Tibial nerve (tissue), 4 donors: ENCODE measurements around the gene M1AP. TPM values are rescaled to one million over a fixed set of nuclear protein-coding genes. Genes with fewer than 3 reads are reported as not detected.
"Not testable (repeated sequence)": the region's sequence is repeated elsewhere in the genome, so short reads cannot be mapped to it uniquely, and the experiment has no call there.

Source experiments
- DNase-seq, 2 donors: peaks; one replicate each; pipeline ENCODE4 v3.0.0-alpha.2; 2019; ENCODE audit warnings: low spot score in 2 of 2
- H3K27ac ChIP-seq, 4 donors: fragments of 200-600 bp; sonication (generic) in 3 of 4; one replicate each; pipeline ENCODE4 v1.5.1; 2017 to 2019; ENCODE audit warnings: mild to moderate bottlenecking in 1 of 4
- H3K27me3 ChIP-seq, 2 donors: fragments of 200-600 bp; sonication (generic) in 1 of 2; one replicate each; pipeline versions ENCODE4 v1.5.1 to v1.6.0; 2017 to 2019
- H3K36me3 ChIP-seq, 3 donors: fragments of 200-600 bp; sonication (generic); one replicate each; pipeline ENCODE4 v1.5.1; 2018 to 2019
- H3K4me1 ChIP-seq, 4 donors: fragments of 200-600 bp; sonication (generic) in 3 of 4; one replicate each; pipeline ENCODE4 v1.5.1; 2017 to 2019
- H3K4me3 ChIP-seq, 4 donors: fragments of 200-600 bp; sonication (generic) in 3 of 4; one replicate each; pipeline ENCODE4 v1.5.1; 2017 to 2019; ENCODE audit warnings: mild to moderate bottlenecking in 1 of 4, moderate library complexity in 1 of 4
- H3K9me3 ChIP-seq, 4 donors: fragments of 200-600 bp; sonication (generic) in 3 of 4; one replicate each; pipeline ENCODE4 v1.5.1; 2017 to 2019
- EP300 ChIP-seq, 2 donors: sonication (generic); formaldehyde crosslinking; IDR thresholded peaks; one replicate each; pipeline ENCODE4 v1.6.1; 2017; ENCODE audit warnings: antibody characterized with exemption in 2 of 2, mild to moderate bottlenecking in 1 of 2
- POLR2A ChIP-seq, 2 donors: fragments of 450-650 bp; IDR thresholded peaks; one replicate each; pipeline ENCODE4 v1.6.1; 2017; ENCODE audit warnings: antibody characterized with exemption in 2 of 2, mild to moderate bottlenecking in 2 of 2, moderate library complexity in 2 of 2
- WGBS, 2 donors: methylation state at CpG; one replicate each; pipeline ENCODE4 v1.1.5; 2018; 5-methylcytosine and 5-hydroxymethylcytosine counted together
- total RNA-seq, 4 donors: library from RNA; depleted of rRNA; stranded (reverse); fragments of >200 nt; gene quantifications; one replicate each; pipeline ENCODE4 v1.1.0, GENCODE V29; 2016
- TF ChIP-seq, protein P1 (sequence below), 5 experiments: fragments of 200-600 bp in 3 of 5; fragments of 450-650 bp in 2 of 5; sonication (generic) in 3 of 5; IDR thresholded peaks; one replicate each; pipeline ENCODE4 v1.5.1; 2016 to 2019; ENCODE audit warnings: antibody characterized with exemption in 5 of 5, mild to moderate bottlenecking in 3 of 5, moderate library complexity in 2 of 5

The M1AP gene
- total RNA-seq, 4 donors from 2014 or later = 0.21 TPM; not detected in 3

DNA sequence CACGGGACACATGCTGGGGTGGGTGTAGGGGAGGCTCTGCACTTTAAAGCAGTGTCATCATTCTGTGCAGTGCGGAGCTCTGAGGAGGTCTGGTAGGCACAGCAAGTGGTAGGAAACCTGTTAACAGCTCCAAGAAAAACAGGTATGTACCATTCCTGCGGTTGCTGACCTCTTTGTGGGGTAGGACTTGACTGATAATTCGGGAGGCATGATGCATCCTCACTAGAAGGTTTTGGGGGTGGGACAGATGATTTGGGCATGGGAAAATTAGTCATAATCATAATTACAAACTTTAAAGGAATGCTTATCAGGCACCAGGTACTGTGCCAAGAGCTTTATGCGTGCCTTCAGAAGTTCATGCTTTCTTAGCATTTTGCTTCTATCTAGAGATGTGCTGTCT, 83.9 kb downstream of the M1AP start:
- WGBS, 2 donors = 78 to 82% methylated on average over 5 of the region's 5 CpGs
- no peaks in the 10 kb centered on the region for H3K36me3 ChIP-seq
- TF ChIP-seq POLR2A (IDR thresholded peaks at IDR 0.05) = no peak
- TF ChIP-seq EP300 (IDR thresholded peaks at IDR 0.05) = no peak
- TF ChIP-seq, protein P1, sequence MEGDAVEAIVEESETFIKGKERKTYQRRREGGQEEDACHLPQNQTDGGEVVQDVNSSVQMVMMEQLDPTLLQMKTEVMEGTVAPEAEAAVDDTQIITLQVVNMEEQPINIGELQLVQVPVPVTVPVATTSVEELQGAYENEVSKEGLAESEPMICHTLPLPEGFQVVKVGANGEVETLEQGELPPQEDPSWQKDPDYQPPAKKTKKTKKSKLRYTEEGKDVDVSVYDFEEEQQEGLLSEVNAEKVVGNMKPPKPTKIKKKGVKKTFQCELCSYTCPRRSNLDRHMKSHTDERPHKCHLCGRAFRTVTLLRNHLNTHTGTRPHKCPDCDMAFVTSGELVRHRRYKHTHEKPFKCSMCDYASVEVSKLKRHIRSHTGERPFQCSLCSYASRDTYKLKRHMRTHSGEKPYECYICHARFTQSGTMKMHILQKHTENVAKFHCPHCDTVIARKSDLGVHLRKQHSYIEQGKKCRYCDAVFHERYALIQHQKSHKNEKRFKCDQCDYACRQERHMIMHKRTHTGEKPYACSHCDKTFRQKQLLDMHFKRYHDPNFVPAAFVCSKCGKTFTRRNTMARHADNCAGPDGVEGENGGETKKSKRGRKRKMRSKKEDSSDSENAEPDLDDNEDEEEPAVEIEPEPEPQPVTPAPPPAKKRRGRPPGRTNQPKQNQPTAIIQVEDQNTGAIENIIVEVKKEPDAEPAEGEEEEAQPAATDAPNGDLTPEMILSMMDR (IDR thresholded peaks at IDR 0.05) = no peak

DNA sequence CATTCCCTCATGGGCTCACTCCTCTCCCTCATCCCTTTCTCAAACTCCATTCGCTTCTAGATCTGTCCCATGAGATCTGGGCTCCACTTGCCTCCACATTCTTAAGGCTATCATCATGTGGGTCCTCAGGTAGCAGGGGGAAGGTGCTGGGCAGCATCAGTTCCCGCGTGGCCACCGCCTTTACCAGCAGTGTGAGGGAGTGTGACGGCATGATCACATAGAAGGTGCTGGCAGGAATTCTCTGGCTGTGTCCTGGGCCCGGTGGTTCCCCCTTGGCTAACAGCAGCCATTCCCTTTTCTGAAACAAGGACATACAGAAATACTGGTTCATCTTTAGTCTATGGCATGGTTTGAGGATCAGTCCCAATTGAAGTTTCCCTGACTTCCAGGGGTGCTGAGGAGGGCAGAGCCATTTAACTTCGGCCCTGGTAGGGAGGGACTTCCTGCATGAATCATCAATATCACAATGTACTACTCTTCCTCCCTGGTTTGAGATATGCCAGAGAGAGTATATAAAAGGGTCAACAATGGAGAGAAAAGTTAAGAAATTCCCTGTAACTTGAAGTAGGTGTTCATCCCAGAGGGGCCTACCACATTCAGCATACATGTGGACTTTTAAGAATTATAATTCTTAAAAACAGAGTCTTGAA, 85.9 kb downstream of the M1AP start:
- no peak for DNase-seq
- no peaks in the 10 kb centered on the region for H3K36me3 ChIP-seq
- H3K9me3 ChIP-seq = no peaks in the 10 kb centered on the region
- no peaks in the 10 kb centered on the region for H3K27me3 ChIP-seq
- WGBS, 2 donors = 78 to 82% methylated on average over 7 of the region's 7 CpGs
- TF ChIP-seq EP300 (IDR thresholded peaks at IDR 0.05) = no peak
- TF ChIP-seq, protein P1 (IDR thresholded peaks at IDR 0.05) = no peak
- TF ChIP-seq POLR2A (IDR thresholded peaks at IDR 0.05) = no peak
- H3K4me1 ChIP-seq = peaks cover 0 to 5% (median 0%) of the 10 kb centered on the region in 4 donors
- H3K4me3 ChIP-seq = no peak overlapping the region
- no peak overlapping the region for H3K27ac ChIP-seq

More for the DNA sequence above, 83.9 kb downstream of the M1AP start:
- Histone ChIP-seq H3K4me1 (peaks cover 0 to 5% (median 0%) of the 10 kb centered on the region in 4 donors), H3K4me3 (no peak overlapping the region), H3K27me3 (no peaks in the 10 kb centered on the region), H3K27ac (no peak overlapping the region), H3K9me3 (no peaks in the 10 kb centered on the region)
- no peak for DNase-seq

DNA sequence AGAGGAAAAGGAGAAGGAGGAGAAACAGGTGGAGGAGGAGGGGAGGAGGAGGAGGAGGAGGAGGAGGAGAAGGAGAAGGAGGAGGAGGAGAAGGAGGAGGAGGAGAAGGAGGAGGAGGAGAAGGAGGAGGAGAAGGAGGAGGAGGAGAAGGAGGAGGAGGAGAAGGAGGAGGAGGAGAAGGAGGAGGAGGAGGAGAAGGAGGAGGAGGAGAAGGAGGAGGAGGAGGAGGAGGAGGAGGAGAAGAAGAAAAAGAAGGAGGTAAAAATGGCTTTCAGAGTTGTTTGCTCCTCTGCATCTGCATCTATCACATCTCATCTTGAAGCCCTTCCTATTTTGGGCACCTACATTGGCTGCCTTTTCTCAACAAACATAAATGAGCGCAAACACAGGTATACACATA, 87.1 kb downstream of the M1AP start:
- not testable (repeated sequence) for H3K4me1 ChIP-seq, H3K27me3 ChIP-seq, H3K4me3 ChIP-seq, H3K9me3 ChIP-seq, DNase-seq, H3K27ac ChIP-seq
- 93 to 100% methylated on average over 1 of the region's 1 CpG for WGBS, 2 donors
- peaks cover 0 to 12% (median 0%) of the 10 kb centered on the region in 3 donors for H3K36me3 ChIP-seq

DNA sequence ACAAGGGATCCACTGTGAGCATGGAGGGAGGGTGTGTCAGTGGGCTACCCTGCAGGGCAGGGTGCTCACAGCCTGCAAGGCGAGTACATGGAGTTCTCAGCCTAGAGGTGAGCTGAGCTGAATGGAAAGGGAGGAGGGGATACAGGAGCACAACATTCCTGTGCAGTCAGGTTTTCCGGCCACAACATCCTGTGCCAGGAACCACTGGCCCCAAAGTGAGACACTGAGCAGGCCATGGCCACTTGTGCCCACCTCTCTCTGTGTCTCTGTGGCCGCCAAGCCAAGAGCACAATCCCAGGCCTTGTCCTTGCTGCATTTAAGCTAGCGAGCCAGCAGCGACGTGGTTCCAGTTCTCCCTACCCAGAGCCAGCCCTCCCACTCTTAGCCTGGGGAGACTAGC, 87.5 kb downstream of the M1AP start:
- H3K9me3 ChIP-seq = no peaks in the 10 kb centered on the region
- no peak overlapping the region for H3K4me3 ChIP-seq
- H3K36me3 ChIP-seq = peaks cover 0 to 15% (median 0%) of the 10 kb centered on the region in 3 donors
- peak overlapping the region in 2 of 4 donors; percentile 5 to 50 for H3K27ac ChIP-seq
- no peaks in the 10 kb centered on the region for H3K27me3 ChIP-seq
- WGBS, 2 donors = 32 to 35% methylated on average over 6 of the region's 6 CpGs
- no peak for DNase-seq
- TF ChIP-seq, protein P1 (IDR thresholded peaks at IDR 0.05) = no peak
- TF ChIP-seq POLR2A (IDR thresholded peaks at IDR 0.05) (no peak), EP300 (IDR thresholded peaks at IDR 0.05) (no peak)
- peaks cover 0 to 4% (median 0%) of the 10 kb centered on the region in 4 donors for H3K4me1 ChIP-seq

DNA sequence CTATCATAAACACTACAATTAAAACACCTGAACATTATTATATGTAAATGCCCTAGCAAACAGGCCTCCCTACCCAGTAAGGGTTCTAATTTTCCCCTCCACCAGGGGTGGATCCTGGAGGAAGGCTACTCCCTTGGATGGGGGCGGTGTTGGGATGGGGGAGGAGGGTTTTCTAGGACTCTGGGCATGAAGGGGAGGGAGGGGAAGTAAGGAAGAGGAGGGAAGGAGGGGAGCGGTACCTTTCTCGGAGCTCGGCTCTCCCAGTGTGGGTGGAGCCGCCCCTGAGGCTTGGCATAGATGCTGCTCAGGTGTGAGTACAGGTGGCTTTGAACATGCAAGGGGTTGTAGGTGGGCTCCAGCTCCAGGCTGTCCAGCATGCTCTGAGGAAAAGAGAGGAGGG, 88.2 kb downstream of the M1AP start:
- H3K27ac ChIP-seq = peak overlapping the region in 2 of 4 donors; percentile 5 to 50

More for the DNA sequence above, 88.2 kb downstream of the M1AP start:
- Histone ChIP-seq H3K9me3 (no peaks in the 10 kb centered on the region), H3K36me3 (peaks cover 0 to 15% (median 0%) of the 10 kb centered on the region in 3 donors), H3K4me1 (peaks cover 0 to 10% (median 3%) of the 10 kb centered on the region in 4 donors), H3K4me3 (no peak overlapping the region), H3K27me3 (no peaks in the 10 kb centered on the region)
- WGBS, 2 donors = 31 to 43% methylated on average over 5 of the region's 5 CpGs
- TF ChIP-seq EP300 (IDR thresholded peaks at IDR 0.05) (no peak), POLR2A (IDR thresholded peaks at IDR 0.05) (no peak)
- TF ChIP-seq, protein P1 (IDR thresholded peaks at IDR 0.05) = no peak
- DNase-seq = no peak
